Measurements from ENCODE around the gene RERE. TPM values are rescaled to one million over a fixed set of nuclear protein-coding genes. Genes with fewer than 3 reads are reported as not detected.

RERE gene
- total RNA-seq, 2 donors from 2014 or later: 207 to 322 TPM

DNA sequence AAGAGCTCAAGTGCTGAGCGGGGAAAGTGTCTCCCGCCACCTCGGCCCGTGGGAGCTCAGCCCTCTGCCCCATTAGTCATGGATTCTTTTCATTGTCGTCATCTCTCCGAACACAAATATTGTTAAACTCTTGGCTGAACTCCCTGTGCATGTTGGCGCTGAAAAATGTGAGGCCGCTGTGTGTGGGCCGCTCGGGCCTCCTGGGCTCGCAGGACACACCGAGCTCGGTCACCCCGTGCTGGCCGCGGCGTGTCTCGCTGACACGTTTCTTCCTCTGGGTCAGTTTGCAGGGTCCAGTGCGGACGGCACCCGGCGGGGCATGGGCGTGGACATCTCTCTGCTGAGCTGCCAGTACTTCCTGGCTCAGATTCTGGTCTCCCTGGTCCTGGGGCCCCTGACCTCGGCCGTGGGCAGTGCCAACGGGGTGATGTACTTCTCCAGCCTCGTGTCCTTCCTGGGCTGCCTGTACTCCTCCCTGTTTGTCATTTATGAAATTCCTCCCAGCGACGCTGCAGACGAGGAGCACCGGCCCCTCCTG, 473.9 kb downstream of the RERE start:
- Histone ChIP-seq H3K4me1 (replicated peaks) (peaks cover 4% of the 10 kb centered on the region), H3K4me3 (no peak overlapping the region), H3K27ac (peak overlapping the region; percentile 95), H3K27me3 (replicated peaks; ENCODE audit: insufficient read depth) (no peaks in the 10 kb centered on the region), H3K9me3 (no peaks in the 10 kb centered on the region), H3K36me3 (no peaks in the 10 kb centered on the region)
- DNase-seq (ENCODE audit: low spot score): peak; percentile 87
- intact Hi-C loops (cut with DNase I): no loop called here
- 21% methylated on average over 32 of the region's 32 CpGs for WGBS
- TF ChIP-seq POLR2AphosphoS5 (IDR thresholded peaks at IDR 0.05) (peak; percentile 94), POLR2A (IDR thresholded peaks at IDR 0.05) (no peak)
- TF ChIP-seq, protein P1, sequence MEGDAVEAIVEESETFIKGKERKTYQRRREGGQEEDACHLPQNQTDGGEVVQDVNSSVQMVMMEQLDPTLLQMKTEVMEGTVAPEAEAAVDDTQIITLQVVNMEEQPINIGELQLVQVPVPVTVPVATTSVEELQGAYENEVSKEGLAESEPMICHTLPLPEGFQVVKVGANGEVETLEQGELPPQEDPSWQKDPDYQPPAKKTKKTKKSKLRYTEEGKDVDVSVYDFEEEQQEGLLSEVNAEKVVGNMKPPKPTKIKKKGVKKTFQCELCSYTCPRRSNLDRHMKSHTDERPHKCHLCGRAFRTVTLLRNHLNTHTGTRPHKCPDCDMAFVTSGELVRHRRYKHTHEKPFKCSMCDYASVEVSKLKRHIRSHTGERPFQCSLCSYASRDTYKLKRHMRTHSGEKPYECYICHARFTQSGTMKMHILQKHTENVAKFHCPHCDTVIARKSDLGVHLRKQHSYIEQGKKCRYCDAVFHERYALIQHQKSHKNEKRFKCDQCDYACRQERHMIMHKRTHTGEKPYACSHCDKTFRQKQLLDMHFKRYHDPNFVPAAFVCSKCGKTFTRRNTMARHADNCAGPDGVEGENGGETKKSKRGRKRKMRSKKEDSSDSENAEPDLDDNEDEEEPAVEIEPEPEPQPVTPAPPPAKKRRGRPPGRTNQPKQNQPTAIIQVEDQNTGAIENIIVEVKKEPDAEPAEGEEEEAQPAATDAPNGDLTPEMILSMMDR (IDR thresholded peaks at IDR 0.05): peak in 1 of 4 experiments; percentile 7

DNA sequence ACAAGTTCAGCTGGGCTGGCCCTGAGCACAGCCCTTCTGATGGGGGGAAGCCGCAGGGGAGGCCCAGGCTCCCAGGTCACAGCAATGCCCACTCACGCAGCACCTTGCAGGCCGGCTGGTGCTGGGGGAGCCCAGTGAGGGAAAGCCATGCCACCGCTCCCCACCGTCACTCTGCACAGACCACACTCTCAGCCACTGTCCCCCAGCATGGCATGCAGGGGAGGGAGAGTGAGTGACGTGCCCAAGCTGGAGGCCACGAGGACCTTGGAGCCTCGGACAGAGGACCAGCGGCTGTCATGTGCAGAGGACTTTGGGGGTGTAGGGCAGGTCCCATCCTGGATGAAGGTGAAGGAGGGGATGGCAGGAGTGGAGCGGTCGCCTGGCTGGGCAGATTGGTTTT, 474.4 kb downstream of the RERE start:
- Histone ChIP-seq H3K27me3 (replicated peaks; ENCODE audit: insufficient read depth) (no peaks in the 10 kb centered on the region), H3K27ac (peak overlapping the region; percentile 95), H3K9me3 (no peaks in the 10 kb centered on the region), H3K36me3 (no peaks in the 10 kb centered on the region), H3K4me3 (no peak overlapping the region), H3K4me1 (replicated peaks) (peaks cover 4% of the 10 kb centered on the region)
- intact Hi-C loops (cut with DNase I): no loop called here
- TF ChIP-seq, protein P1 (IDR thresholded peaks at IDR 0.05): no peak
- TF ChIP-seq POLR2AphosphoS5 (IDR thresholded peaks at IDR 0.05): no peak
- TF ChIP-seq POLR2A (IDR thresholded peaks at IDR 0.05): no peak
- 57% methylated on average over 11 of the region's 11 CpGs for WGBS
- no peak for DNase-seq (ENCODE audit: low spot score)

DNA sequence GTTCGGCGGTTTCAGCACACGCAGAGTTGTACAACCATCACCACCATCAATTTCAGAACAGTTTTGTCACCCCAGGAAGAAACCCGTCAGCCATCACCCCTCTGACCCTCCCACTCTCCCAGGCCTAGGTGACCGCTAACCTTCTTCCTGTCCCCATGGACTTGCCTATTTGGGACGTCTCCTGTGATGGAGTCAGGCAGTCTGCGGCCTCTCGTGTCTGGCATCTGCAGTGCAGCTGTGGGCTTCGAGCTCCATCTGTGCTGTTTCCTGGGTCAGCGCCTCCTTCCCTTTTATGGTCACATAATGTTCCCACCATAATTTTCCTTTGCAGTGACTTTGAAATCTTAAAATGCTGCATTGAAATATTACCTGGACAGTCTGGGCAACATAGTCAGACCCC, 475.1 kb downstream of the RERE start:
- TF ChIP-seq POLR2A (IDR thresholded peaks at IDR 0.05) (no peak), POLR2AphosphoS5 (IDR thresholded peaks at IDR 0.05) (no peak)
- TF ChIP-seq, protein P1 (IDR thresholded peaks at IDR 0.05): no peak
- WGBS: 76% methylated on average over 10 of the region's 10 CpGs
- Histone ChIP-seq H3K4me3 (no peak overlapping the region), H3K27me3 (replicated peaks; ENCODE audit: insufficient read depth) (no peaks in the 10 kb centered on the region), H3K9me3 (no peaks in the 10 kb centered on the region), H3K4me1 (replicated peaks) (peaks cover 4% of the 10 kb centered on the region), H3K27ac (peak overlapping the region; percentile 95), H3K36me3 (no peaks in the 10 kb centered on the region)
- DNase-seq (ENCODE audit: low spot score): no peak
- intact Hi-C loops (cut with DNase I): no loop called here

DNA sequence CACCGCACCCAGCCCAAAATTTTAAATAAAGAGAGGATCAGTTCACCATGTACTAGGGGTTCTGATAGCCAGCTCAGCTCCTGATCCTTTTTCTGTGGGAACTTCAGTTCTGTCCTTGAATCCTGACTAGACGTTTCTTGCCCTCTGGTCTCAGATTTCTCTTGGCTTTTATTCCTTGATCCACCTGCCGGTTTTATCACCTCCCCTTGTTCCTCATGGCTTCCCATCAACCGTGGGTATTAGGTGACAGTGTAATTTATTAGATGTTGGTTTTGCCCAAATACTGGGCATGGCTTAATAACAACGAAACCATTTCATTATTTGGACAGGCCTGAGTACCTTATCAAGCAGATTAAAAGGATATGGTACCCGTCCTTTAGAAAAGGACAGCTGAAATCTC, 477.0 kb downstream of the RERE start:
- no peaks in the 10 kb centered on the region for H3K36me3 ChIP-seq
- WGBS: 53% methylated on average over 6 of the region's 6 CpGs
- intact Hi-C loops (cut with DNase I): no loop called here
- H3K4me3 ChIP-seq: no peak overlapping the region
- H3K27ac ChIP-seq: peak overlapping the region; percentile 53 to 56
- no peak for DNase-seq (ENCODE audit: low spot score)
- H3K4me1 ChIP-seq (replicated peaks): peaks cover 4% of the 10 kb centered on the region
- TF ChIP-seq POLR2A (IDR thresholded peaks at IDR 0.05) (no peak), POLR2AphosphoS5 (IDR thresholded peaks at IDR 0.05) (peak; percentile 79)
- H3K27me3 ChIP-seq (replicated peaks; ENCODE audit: insufficient read depth): no peaks in the 10 kb centered on the region
- H3K9me3 ChIP-seq: no peaks in the 10 kb centered on the region

DNA sequence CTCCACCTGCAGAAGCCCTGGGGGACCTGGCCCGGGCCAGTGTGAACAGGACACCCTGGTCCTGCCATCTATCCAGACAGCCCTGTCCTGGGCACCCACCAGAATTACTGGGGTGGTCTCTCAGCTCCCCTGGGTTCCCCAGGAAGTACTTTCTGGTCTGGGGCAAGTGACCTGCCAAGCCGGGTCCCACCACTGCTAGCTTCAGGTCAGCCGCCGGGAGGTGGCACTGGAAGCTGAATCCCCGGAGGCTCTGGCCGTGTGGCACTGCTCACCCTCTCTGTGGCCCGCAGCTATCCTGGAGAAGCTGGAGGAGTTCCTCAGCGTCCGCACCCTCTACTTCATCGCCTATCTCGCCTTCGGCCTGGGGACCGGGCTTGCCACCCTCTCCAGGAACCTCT, 478.2 kb downstream of the RERE start:
- Histone ChIP-seq H3K4me1 (replicated peaks) (peaks cover 4% of the 10 kb centered on the region), H3K36me3 (no peaks in the 10 kb centered on the region), H3K27me3 (replicated peaks; ENCODE audit: insufficient read depth) (no peaks in the 10 kb centered on the region), H3K4me3 (no peak overlapping the region), H3K27ac (no peak overlapping the region), H3K9me3 (no peaks in the 10 kb centered on the region)
- DNase-seq (ENCODE audit: low spot score): no peak
- TF ChIP-seq POLR2A (IDR thresholded peaks at IDR 0.05) (no peak), POLR2AphosphoS5 (IDR thresholded peaks at IDR 0.05) (no peak)
- TF ChIP-seq, protein P1 (IDR thresholded peaks at IDR 0.05): no peak
- intact Hi-C loops (cut with DNase I): no loop called here
- 97% methylated on average over 13 of the region's 13 CpGs for WGBS
